ENCODE data around the gene LRRC72. TPM values are rescaled to one million over a fixed set of nuclear protein-coding genes. Genes with fewer than 3 reads are reported as not detected.

The LRRC72 gene
- total and polyA plus RNA-seq, 2 donors (not counting 1 experiment from before 2014, with no cell fraction given): not detected

DNA sequence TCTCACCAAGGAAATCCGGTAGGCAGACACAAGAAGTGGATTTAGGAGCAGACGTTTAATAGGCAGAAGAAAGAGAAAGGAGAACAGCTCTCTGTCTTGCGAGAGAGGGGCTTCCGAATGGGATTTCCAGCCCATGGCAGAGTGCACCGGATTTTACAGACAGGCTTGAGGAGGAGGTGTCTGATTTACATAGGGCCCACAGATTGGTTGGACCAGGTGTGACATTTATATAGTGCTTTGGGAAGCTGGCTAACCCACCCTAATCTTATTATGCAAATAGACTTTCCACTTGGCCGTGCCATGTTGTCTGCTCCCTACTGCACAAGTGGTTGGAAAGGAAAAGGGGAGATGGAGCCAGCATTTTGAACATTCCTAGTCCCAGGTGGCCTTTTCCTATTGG is 61.2 kb downstream of the LRRC72 start:
- no peak overlapping the region for H3K9ac ChIP-seq (ENCODE audit: insufficient read depth, low read length)
- H3K4me3 ChIP-seq (replicated peaks in 1 of 4; ENCODE audit: control extremely low read depth in 1 of 4, insufficient read depth in 1 of 4, low read depth in 3 of 4, low read length in 4 of 4): no peak overlapping the region
- no peaks in the 10 kb centered on the region for H3K27me3 ChIP-seq (ENCODE audit: control insufficient read depth, insufficient read depth, low read length)
- no peak overlapping the region for H3K4me2 ChIP-seq (ENCODE audit: extremely low read depth, insufficient read depth, low read length)
- no peak overlapping the region for H2AFZ ChIP-seq (ENCODE audit: low read length)
- no peak for DNase-seq (ENCODE audit: low read depth in 2 of 2)
- no peaks in the 10 kb centered on the region for H3K36me3 ChIP-seq (ENCODE audit: control insufficient read depth, insufficient read depth, low read length)
- TF ChIP-seq, protein P1, sequence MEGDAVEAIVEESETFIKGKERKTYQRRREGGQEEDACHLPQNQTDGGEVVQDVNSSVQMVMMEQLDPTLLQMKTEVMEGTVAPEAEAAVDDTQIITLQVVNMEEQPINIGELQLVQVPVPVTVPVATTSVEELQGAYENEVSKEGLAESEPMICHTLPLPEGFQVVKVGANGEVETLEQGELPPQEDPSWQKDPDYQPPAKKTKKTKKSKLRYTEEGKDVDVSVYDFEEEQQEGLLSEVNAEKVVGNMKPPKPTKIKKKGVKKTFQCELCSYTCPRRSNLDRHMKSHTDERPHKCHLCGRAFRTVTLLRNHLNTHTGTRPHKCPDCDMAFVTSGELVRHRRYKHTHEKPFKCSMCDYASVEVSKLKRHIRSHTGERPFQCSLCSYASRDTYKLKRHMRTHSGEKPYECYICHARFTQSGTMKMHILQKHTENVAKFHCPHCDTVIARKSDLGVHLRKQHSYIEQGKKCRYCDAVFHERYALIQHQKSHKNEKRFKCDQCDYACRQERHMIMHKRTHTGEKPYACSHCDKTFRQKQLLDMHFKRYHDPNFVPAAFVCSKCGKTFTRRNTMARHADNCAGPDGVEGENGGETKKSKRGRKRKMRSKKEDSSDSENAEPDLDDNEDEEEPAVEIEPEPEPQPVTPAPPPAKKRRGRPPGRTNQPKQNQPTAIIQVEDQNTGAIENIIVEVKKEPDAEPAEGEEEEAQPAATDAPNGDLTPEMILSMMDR (conservative IDR thresholded peaks at IDR 0.05 in 1 of 2, IDR thresholded peaks at IDR 0.05 in 1 of 2; ENCODE audit: low read depth in 1 of 2, low read length in 2 of 2): no peak
- no peak for TF ChIP-seq EZH2 (IDR thresholded peaks at IDR 0.05; ENCODE audit: low read length, missing control alignments)
- H3K79me2 ChIP-seq (ENCODE audit: control insufficient read depth, insufficient read depth, low read length): no peaks in the 10 kb centered on the region
- H3K27ac ChIP-seq (ENCODE audit: insufficient read depth, low read length): no peak overlapping the region
- no peaks in the 10 kb centered on the region for H4K20me1 ChIP-seq (ENCODE audit: control insufficient read depth, extremely low read depth, insufficient read depth, low read length)
- H3K4me1 ChIP-seq (ENCODE audit: control insufficient read depth, extremely low read depth, insufficient read depth, low read length): no peaks in the 10 kb centered on the region
- H3K9me3 ChIP-seq (ENCODE audit: control insufficient read depth, insufficient read depth, low read depth, low read length): no peaks in the 10 kb centered on the region

GRCh38 chr7:16589881-16590280 is 63.3 kb downstream of the LRRC72 start:
- H3K36me3 ChIP-seq (ENCODE audit: control insufficient read depth, insufficient read depth, low read length): no peaks in the 10 kb centered on the region
- H3K79me2 ChIP-seq (ENCODE audit: control insufficient read depth, insufficient read depth, low read length): no peaks in the 10 kb centered on the region
- no peak overlapping the region for H2AFZ ChIP-seq (ENCODE audit: low read length)
- H3K27ac ChIP-seq (ENCODE audit: insufficient read depth, low read length): no peak overlapping the region
- no peak for DNase-seq (ENCODE audit: low read depth in 2 of 2)
- TF ChIP-seq EZH2 (IDR thresholded peaks at IDR 0.05; ENCODE audit: low read length, missing control alignments): no peak
- H3K9me3 ChIP-seq (ENCODE audit: control insufficient read depth, insufficient read depth, low read depth, low read length): no peaks in the 10 kb centered on the region
- no peak overlapping the region for H3K4me2 ChIP-seq (ENCODE audit: extremely low read depth, insufficient read depth, low read length)
- no peaks in the 10 kb centered on the region for H3K4me1 ChIP-seq (ENCODE audit: control insufficient read depth, extremely low read depth, insufficient read depth, low read length)
- no peaks in the 10 kb centered on the region for H4K20me1 ChIP-seq (ENCODE audit: control insufficient read depth, extremely low read depth, insufficient read depth, low read length)
- no peak overlapping the region for H3K4me3 ChIP-seq (replicated peaks in 1 of 4; ENCODE audit: control extremely low read depth in 1 of 4, insufficient read depth in 1 of 4, low read depth in 3 of 4, low read length in 4 of 4)
- no peaks in the 10 kb centered on the region for H3K27me3 ChIP-seq (ENCODE audit: control insufficient read depth, insufficient read depth, low read length)
- H3K9ac ChIP-seq (ENCODE audit: insufficient read depth, low read length): no peak overlapping the region

DNA sequence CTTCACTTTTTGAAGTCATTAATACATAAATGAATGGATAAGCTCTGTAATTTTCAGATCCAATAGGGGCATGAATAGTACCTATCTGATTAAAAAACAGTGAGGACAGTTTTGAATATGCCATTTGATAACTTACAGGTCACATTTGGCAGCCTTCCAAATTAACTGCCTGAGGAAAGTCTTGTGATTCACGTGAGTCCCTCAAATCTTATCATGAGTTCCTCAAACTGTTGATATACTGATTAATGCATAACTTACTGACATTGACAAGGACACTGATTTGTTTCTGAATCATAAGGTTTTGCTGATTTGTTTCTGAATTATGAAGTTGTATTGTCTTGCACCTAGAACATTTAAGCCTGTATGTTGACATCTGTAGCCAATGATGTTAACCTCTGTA is 63.8 kb downstream of the LRRC72 start:
- no peak overlapping the region for H3K4me2 ChIP-seq (ENCODE audit: extremely low read depth, insufficient read depth, low read length)
- H3K4me1 ChIP-seq (ENCODE audit: control insufficient read depth, extremely low read depth, insufficient read depth, low read length): no peaks in the 10 kb centered on the region
- no peak overlapping the region for H3K27ac ChIP-seq (ENCODE audit: insufficient read depth, low read length)
- no peak for DNase-seq (ENCODE audit: low read depth in 2 of 2)
- H4K20me1 ChIP-seq (ENCODE audit: control insufficient read depth, extremely low read depth, insufficient read depth, low read length): no peaks in the 10 kb centered on the region
- no peaks in the 10 kb centered on the region for H3K9me3 ChIP-seq (ENCODE audit: control insufficient read depth, insufficient read depth, low read depth, low read length)
- H3K9ac ChIP-seq (ENCODE audit: insufficient read depth, low read length): no peak overlapping the region
- no peak for TF ChIP-seq EZH2 (IDR thresholded peaks at IDR 0.05; ENCODE audit: low read length, missing control alignments)
- TF ChIP-seq, protein P1 (conservative IDR thresholded peaks at IDR 0.05 in 1 of 2, IDR thresholded peaks at IDR 0.05 in 1 of 2; ENCODE audit: low read depth in 1 of 2, low read length in 2 of 2): no peak
- no peak overlapping the region for H3K4me3 ChIP-seq (replicated peaks in 1 of 4; ENCODE audit: control extremely low read depth in 1 of 4, insufficient read depth in 1 of 4, low read depth in 3 of 4, low read length in 4 of 4)
- H3K36me3 ChIP-seq (ENCODE audit: control insufficient read depth, insufficient read depth, low read length): no peaks in the 10 kb centered on the region
- H3K27me3 ChIP-seq (ENCODE audit: control insufficient read depth, insufficient read depth, low read length): no peaks in the 10 kb centered on the region
- H3K79me2 ChIP-seq (ENCODE audit: control insufficient read depth, insufficient read depth, low read length): no peaks in the 10 kb centered on the region
- H2AFZ ChIP-seq (ENCODE audit: low read length): no peak overlapping the region

Measured in fibroblast of lung (primary cell).